HG03097 (cell line): ENCODE data around the gene LAD1.

Experiments used
- ATAC-seq: cut with Tn5 transposase; IDR thresholded peaks from one replicate; pipeline ENCODE4 v1.9.1; 2021; ENCODE audit not compliant: unreplicated experiment, low FRiP score

Gene LAD1

GRCh38 chr1:201419256-201419655 is 20.1 kb upstream of the LAD1 start:
- no peak for ATAC-seq

GRCh38 chr1:201418461-201418860 is 19.3 kb upstream of the LAD1 start:
- no peak for ATAC-seq

- no peak for ATAC-seq
Observed at GRCh38 chr1:201414051-201414738, 15.1 kb upstream of the LAD1 start.

DNA sequence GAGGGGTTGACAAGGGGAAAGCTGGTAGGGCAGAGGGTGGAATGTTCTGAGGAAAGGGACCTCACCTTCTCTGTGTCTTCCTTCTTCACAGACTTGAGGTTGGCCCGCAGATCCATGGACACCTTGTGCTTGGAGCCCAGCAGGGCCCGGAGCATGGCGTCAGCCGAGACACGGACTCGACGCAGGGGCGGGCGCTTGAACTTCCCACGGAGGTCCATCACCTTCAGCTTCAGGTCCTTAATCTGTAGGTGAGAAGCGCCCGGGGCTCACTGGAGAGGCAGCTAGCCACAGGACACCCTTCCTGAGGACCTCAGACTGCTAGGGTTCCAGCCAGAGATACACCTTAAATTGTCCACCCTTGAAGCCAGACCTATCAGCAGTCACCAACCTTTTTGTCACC is 12.2 kb upstream of the LAD1 start:
- ATAC-seq, result no peak

DNA sequence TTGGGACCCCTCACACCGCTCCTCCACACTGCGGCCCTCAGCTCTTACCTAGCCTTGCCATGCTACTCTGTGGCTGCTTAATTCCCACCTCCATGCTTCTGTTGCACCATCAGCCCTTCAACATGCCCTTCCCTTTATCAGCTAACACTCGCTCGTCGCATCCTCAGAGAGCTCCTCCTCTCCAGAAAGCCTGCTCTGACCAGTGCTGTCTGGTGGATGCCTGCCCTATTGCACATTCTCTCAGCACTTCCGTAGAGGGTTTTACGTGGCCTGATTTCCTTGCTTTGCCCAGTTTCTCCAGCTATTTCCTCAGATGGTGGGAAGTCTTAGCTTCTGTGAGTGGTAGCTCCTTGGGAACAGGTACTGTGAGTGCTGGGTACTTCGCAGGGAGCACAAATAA is 10.3 kb upstream of the LAD1 start:
- no peak for ATAC-seq

DNA sequence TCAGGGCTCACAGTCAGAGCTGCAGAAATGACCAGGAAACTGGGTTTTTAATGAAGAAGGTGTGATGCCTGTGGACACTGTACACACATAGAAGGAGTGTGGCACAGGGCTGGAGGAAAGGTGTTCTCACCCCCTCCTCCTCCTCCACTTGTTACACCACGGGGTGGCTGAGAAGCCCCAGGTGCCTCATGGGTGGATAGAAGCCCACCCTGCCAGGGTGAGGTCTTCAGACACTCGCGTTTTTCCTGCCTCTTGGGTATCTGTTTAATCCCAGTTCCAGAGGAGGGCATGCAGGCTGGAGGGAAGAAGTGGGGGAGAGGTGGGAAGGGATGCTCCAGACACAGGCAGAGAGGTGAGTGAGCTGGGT is 9.7 kb upstream of the LAD1 start:
- ATAC-seq, result no peak

DNA sequence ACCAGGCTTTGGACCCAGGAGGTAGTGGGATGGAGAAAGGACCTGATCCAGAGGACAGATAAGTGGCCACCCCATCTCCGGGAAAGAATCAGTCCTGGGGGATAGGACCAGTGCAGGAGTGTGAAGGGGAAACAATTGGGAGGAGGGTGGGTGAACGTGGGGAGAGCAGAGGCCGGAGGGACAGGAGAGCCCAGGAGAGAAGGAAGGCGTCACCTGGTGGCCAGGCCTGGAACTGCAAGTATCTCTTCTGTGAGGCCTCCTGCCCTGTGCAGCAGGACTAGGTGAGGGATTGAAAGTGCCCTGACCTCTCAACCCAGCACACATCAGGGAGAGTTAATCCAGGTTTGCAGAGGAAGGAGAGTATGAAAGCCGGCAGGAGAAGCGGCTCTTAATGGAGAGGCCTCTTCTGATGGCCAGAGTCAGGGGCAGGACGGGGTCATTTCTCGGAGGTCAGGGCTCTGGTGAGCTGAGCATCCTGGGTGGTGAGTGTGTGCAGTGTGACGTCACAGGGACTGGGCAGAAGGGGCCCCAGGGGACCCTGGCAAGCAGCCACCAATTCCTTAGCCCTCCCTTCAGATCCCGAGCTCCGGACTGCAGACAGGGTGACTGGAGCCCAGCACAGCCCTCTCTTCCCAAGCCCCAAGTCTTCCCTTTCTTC is 9.2 kb upstream of the LAD1 start:
- no peak for ATAC-seq

DNA sequence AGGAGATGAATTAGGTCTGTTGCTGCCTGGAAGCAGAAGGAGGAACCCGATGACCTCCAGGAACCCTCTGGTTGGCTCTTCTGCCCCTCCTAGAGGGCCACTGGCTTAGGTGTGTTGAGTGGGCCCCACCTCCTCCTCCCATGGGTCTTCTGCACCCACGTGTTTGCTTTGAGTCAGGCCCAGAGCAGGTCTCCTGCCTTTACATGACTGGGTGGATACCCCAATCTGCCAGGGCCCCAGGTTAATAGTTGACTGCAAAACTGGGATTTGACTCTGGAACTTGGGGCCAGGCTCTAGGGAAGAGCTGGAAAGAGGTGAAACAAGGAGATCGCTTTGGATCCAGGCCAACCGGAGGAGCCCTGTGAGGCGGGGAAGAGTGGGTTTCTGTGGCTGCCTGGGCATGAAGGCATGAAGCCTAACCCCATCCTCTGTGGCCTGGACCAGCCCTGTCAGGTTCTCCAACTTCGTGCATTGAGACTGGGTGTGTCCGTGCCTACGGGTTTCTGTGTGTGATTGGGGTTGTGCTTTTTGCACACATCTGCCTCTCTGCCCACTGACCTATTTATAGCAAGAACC is 7.8 kb upstream of the LAD1 start:
- no peak for ATAC-seq

DNA sequence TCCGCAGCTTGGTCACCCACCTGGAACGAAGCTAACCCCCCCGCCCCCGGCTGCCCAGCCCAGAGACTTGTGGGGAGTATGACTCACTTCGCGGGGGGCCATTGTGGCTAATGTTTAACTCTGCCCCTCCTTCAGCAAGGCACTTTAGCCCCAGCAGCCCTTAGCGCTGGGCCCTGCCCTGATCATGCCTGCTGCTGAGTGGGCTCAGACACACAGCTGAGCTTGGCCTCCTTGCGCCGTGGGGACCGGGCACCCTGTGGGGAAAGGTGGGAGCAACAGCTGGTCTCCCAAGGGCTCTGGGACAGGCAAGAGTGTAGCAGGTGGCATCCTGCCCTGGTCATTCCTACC is 6.3 kb upstream of the LAD1 start:
- ATAC-seq, result no peak

GRCh38 chr1:201404722-201405483 is 5.8 kb upstream of the LAD1 start:
- ATAC-seq, result no peak

DNA sequence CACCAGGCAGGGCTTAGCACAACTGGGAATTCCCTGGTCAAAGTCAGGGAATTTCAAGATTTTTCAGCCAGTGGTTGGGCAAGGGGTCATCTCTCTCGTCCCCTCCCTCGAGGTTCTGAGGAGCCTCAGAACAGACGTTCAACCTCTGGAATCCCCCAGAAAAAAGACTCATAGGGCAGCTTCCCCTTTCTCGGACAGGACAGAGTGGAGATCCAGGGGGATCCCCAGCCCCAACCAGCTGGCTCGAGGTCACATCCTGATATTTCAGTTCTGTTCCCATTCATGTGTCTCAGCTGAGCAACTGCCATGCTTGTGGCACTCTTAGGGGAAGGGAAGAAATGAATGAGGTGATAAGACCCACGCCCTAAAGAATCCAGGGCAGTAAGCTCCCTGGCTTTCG is 4.9 kb upstream of the LAD1 start:
- ATAC-seq, result no peak

- no peak for ATAC-seq
Observed at GRCh38 chr1:201403359-201403758, 4.2 kb upstream of the LAD1 start.

DNA sequence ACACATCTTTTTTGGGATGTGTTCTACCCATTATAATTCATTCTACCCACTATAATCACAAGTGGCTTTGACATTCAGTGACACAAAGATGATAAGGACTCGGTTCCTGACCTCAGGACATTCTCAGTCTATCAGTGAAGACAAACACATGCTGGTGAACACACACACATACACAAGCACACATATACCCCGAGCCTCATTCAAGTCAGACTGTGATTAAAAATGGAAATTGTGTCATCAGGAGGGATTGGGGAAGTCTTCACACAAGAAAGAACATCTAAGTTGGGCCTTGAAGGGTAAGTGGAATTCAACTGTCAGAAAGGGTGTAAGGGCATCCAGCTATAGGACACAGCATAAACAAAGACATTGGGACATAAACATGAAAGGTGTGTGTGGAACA is 2.6 kb upstream of the LAD1 start:
- no peak for ATAC-seq

- ATAC-seq, result no peak
Observed at GRCh38 chr1:201400852-201401230, 1.7 kb upstream of the LAD1 start.

DNA sequence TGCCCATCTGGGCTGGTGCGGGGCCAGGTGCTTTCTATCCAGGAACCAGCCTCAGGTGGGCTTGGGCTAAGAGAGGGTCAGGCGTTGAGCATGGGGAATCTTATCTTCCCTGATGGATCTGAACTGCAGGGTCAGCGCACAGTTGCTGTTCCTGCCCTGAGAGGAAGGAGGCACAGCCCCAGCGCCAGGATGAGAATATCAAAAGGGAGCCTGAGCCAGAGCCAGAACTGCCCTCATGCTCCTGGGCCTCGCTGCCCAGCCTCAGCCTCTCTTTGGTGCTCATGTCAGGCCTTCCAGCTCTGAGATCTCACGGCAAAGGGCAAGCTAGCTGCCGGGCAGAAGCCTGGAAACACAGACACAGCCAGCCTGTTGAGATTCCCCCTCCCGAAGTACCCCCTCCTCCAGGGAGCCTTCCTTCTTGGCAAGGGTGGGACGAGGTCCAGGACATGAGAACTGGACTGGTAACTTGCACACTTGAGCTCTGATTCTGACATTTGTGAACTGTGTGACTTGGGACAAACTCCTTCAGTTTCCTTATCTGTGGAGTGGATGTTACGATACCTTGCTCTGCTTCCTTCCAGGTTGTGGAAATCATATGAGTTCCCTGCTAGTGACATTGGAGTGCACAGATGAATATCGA is 1.2 kb upstream of the LAD1 start:
- no peak for ATAC-seq

- no peak for ATAC-seq
Observed at GRCh38 chr1:201399352-201400126, 415 bp upstream of the LAD1 start.

- ATAC-seq, result no peak
Observed at GRCh38 chr1:201397675-201398074, 1.4 kb downstream of the LAD1 start.

DNA sequence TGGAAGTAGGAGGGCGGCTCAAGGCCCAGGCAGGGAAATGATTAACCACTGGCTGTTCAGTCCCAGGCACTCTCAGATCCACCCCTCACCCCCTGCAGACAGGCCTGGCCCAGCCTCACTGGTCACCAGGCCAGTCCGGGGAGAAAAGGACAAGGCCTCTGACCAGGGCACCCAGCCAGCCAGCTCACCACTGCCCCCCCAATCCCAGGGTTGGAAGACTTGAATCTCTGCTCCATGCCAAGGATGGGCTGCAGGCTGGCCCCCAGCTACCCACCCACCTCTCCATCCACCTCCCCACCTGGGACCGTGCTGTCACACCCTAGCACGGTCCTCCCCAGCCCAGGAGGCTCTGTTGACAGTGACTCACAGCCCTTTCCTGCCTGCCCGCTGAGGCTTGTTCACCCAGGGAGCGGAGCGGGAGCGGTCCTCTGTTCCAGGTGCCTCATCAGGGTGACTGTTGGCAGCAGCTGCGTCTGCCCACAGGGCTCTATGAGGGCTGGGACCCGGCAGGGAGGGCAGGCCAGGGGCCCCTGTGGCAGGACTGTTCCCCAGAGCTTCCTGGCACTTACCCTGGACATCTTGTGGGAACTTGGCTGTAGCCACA is 2.2 kb downstream of the LAD1 start:
- ATAC-seq, result no peak

GRCh38 chr1:201395936-201396335 is 3.2 kb downstream of the LAD1 start:
- no peak for ATAC-seq

DNA sequence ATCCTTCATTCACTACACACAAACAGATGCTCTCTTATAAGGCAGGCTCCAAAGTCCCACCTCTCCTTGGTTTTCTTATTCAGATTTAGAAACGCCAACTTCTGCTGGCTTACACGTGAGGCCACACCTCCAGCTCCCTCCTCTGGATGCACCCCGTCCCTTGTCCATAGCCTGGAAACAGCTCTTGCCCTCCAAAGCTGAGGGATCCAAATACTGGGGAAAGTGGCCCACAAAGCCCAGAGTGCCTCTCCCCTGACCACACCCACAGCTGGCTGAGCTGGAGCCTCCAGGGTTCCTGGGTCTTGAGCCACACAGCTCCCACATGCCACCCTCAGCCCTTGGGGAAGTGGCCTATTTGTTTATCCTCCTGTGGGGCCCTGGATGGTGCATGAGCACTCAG is 4.5 kb downstream of the LAD1 start:
- ATAC-seq, result no peak
